Upper lobe of left lung (tissue), 6 donors: ENCODE measurements around the gene SPATA17. TPM values are rescaled to one million over a fixed set of nuclear protein-coding genes. Genes with fewer than 3 reads are reported as not detected.

ENCODE experiments used
- ATAC-seq, 2 donors: fragments of 200-7000 bp; cut with Tn5 transposase; one replicate each; pipeline ENCODE4 v1.9.1; 2022; ENCODE audit warnings: mild to moderate bottlenecking in 2 of 2, moderate library complexity in 2 of 2; ENCODE audit not compliant: low FRiP score in 2 of 2
- DNase-seq, 2 donors: peaks; one replicate each; pipeline ENCODE4 v3.0.0-alpha.2; 2019 to 2020
- H3K27ac ChIP-seq, 4 donors: fragments of 200-600 bp; sonication (generic); one replicate each; pipeline ENCODE4 v1.5.1; 2016 to 2019
- H3K27me3 ChIP-seq, 4 donors: fragments of 200-600 bp; sonication (generic); one replicate each; pipeline ENCODE4 v1.5.1; 2017 to 2019
- H3K36me3 ChIP-seq, 4 donors: fragments of 200-600 bp; sonication (generic); one replicate each; pipeline ENCODE4 v1.5.1; 2016 to 2019
- H3K4me1 ChIP-seq, 4 donors: fragments of 200-600 bp; sonication (generic); one replicate each; pipeline ENCODE4 v1.5.1; 2018 to 2019
- H3K4me3 ChIP-seq, 4 donors: fragments of 200-600 bp; sonication (generic); one replicate each; pipeline ENCODE4 v1.5.1; 2017 to 2019; ENCODE audit warnings: mild to moderate bottlenecking in 2 of 4, moderate library complexity in 1 of 4
- H3K9me3 ChIP-seq, 4 donors: fragments of 200-600 bp; sonication (generic); one replicate each; pipeline ENCODE4 v1.5.1; 2018 to 2019
- EP300 ChIP-seq, 4 donors: sonication (generic); formaldehyde crosslinking; IDR thresholded peaks; one replicate each; pipeline ENCODE4 v1.5.1; 2017; ENCODE audit warnings: antibody characterized with exemption in 4 of 4, control low read depth in 2 of 4
- POLR2A ChIP-seq, 4 donors: fragments of 450-650 bp; IDR thresholded peaks; one replicate each; pipeline ENCODE4 v1.5.1; 2016 to 2017; ENCODE audit warnings: antibody characterized with exemption in 4 of 4, mild to moderate bottlenecking in 2 of 4
- POLR2AphosphoS5 ChIP-seq, 2 donors: sonication (generic); formaldehyde crosslinking; IDR thresholded peaks; one replicate each; pipeline ENCODE4 v1.5.1; 2017; ENCODE audit warnings: antibody characterized with exemption in 2 of 2
- WGBS, 2 donors: methylation state at CpG; one replicate each; pipeline ENCODE4 v1.1.5; 2017 to 2018; 5-methylcytosine and 5-hydroxymethylcytosine counted together
- total RNA-seq, 6 donors: library from RNA; depleted of rRNA in 4 of 6; stranded (reverse); fragments of >200 nt in 4 of 6; gene quantifications; one replicate each; pipeline versions ENCODE4 v1.1.0 to v1.2.1, GENCODE V29; 2016 to 2021
- TF ChIP-seq, protein P1 (sequence below), 6 experiments: fragments of 450-650 bp in 4 of 6; fragments of 200-600 bp in 2 of 6; sonication (generic) in 2 of 6; IDR thresholded peaks; one replicate each; pipeline ENCODE4 v1.5.1; 2016 to 2019; ENCODE audit warnings: antibody characterized with exemption in 6 of 6
- donor health status: DM: no; HTN: no; CAD: no; lungs with moderate emphysema.
- donor health status: DM: no; HTN: yes; CAD: no; lungs with severe emphysema.

The SPATA17 gene
- total RNA-seq, 6 donors from 2014 or later = 0.63 to 17.0 (median 1.6) TPM

GRCh38 chr1:217781056-217781455 lies 149.9 kb downstream of the SPATA17 start:
- ATAC-seq (no peak), DNase-seq (no peak)
- TF ChIP-seq POLR2A (IDR thresholded peaks at IDR 0.05) (no peak), POLR2AphosphoS5 (IDR thresholded peaks at IDR 0.05) (no peak), EP300 (IDR thresholded peaks at IDR 0.05) (no peak)
- TF ChIP-seq, protein P1, sequence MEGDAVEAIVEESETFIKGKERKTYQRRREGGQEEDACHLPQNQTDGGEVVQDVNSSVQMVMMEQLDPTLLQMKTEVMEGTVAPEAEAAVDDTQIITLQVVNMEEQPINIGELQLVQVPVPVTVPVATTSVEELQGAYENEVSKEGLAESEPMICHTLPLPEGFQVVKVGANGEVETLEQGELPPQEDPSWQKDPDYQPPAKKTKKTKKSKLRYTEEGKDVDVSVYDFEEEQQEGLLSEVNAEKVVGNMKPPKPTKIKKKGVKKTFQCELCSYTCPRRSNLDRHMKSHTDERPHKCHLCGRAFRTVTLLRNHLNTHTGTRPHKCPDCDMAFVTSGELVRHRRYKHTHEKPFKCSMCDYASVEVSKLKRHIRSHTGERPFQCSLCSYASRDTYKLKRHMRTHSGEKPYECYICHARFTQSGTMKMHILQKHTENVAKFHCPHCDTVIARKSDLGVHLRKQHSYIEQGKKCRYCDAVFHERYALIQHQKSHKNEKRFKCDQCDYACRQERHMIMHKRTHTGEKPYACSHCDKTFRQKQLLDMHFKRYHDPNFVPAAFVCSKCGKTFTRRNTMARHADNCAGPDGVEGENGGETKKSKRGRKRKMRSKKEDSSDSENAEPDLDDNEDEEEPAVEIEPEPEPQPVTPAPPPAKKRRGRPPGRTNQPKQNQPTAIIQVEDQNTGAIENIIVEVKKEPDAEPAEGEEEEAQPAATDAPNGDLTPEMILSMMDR (IDR thresholded peaks at IDR 0.05) = no peak
- H3K4me1 ChIP-seq = no peaks in the 10 kb centered on the region
- WGBS, 2 donors = 72 to 82% methylated on average over 4 of the region's 4 CpGs
- H3K36me3 ChIP-seq = no peaks in the 10 kb centered on the region
- no peaks in the 10 kb centered on the region for H3K27me3 ChIP-seq
- H3K27ac ChIP-seq = no peak overlapping the region
- no peaks in the 10 kb centered on the region for H3K9me3 ChIP-seq
- H3K4me3 ChIP-seq = no peak overlapping the region

- Histone ChIP-seq H3K9me3 (no peaks in the 10 kb centered on the region), H3K27ac (no peak overlapping the region), H3K4me1 (no peaks in the 10 kb centered on the region), H3K4me3 (no peak overlapping the region), H3K36me3 (no peaks in the 10 kb centered on the region), H3K27me3 (no peaks in the 10 kb centered on the region)
- TF ChIP-seq, protein P1 (IDR thresholded peaks at IDR 0.05) = no peak
- TF ChIP-seq EP300 (IDR thresholded peaks at IDR 0.05) (no peak), POLR2AphosphoS5 (IDR thresholded peaks at IDR 0.05) (no peak), POLR2A (IDR thresholded peaks at IDR 0.05) (no peak)
- ATAC-seq (no peak), DNase-seq (no peak)
- 91 to 94% methylated on average over 2 of the region's 2 CpGs for WGBS, 2 donors
Observed at GRCh38 chr1:217791091-217791490, 159.9 kb downstream of the SPATA17 start.

GRCh38 chr1:217805792-217806191 lies 174.6 kb downstream of the SPATA17 start:
- no peak for DNase-seq
- Histone ChIP-seq H3K36me3 (no peaks in the 10 kb centered on the region), H3K4me1 (no peaks in the 10 kb centered on the region), H3K4me3 (no peak overlapping the region), H3K9me3 (peaks cover 0 to 3% (median 0%) of the 10 kb centered on the region in 4 donors), H3K27me3 (no peaks in the 10 kb centered on the region), H3K27ac (no peak overlapping the region)
- 68 to 80% methylated on average over 1 of the region's 1 CpG for WGBS, 2 donors
- no peak for ATAC-seq
- TF ChIP-seq POLR2A (IDR thresholded peaks at IDR 0.05) (no peak), EP300 (IDR thresholded peaks at IDR 0.05) (no peak), POLR2AphosphoS5 (IDR thresholded peaks at IDR 0.05) (no peak)
- TF ChIP-seq, protein P1 (IDR thresholded peaks at IDR 0.05) = no peak

- TF ChIP-seq POLR2A (IDR thresholded peaks at IDR 0.05) (no peak), EP300 (IDR thresholded peaks at IDR 0.05) (no peak), POLR2AphosphoS5 (IDR thresholded peaks at IDR 0.05) (no peak)
- TF ChIP-seq, protein P1 (IDR thresholded peaks at IDR 0.05) = no peak
- no peak overlapping the region for H3K27ac ChIP-seq
Observed at GRCh38 chr1:217812175-217812574, 181.0 kb downstream of the SPATA17 start.

DNA sequence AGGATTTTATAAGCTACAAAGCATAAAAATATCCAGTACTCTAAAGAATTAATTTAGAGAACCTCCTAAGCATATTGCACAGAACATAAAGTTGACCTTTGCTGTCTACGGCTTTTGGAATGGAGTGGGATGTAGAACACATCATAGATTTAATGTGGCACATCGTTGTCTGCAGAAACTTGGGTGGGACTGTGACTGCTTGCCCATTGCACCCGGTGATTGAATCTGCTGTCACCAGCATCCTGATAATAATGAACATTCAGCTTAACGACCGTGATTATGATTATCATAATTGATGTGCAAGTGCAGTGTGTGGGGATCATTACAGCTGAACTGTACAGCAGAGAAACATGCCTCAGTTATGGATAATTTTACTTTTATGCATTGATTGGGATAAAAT lies 181.9 kb downstream of the SPATA17 start:
- TF ChIP-seq, protein P1 (IDR thresholded peaks at IDR 0.05) = no peak
- TF ChIP-seq POLR2A (IDR thresholded peaks at IDR 0.05) (no peak), EP300 (IDR thresholded peaks at IDR 0.05) (no peak), POLR2AphosphoS5 (IDR thresholded peaks at IDR 0.05) (no peak)
- no peaks in the 10 kb centered on the region for H3K27me3 ChIP-seq
- peaks cover 0 to 7% (median 0%) of the 10 kb centered on the region in 4 donors for H3K9me3 ChIP-seq

More at GRCh38 chr1:217812175-217812574, 181.0 kb downstream of the SPATA17 start:
- no peaks in the 10 kb centered on the region for H3K4me1 ChIP-seq
- no peaks in the 10 kb centered on the region for H3K36me3 ChIP-seq
- peaks cover 0 to 2% (median 0%) of the 10 kb centered on the region in 4 donors for H3K9me3 ChIP-seq
- H3K27me3 ChIP-seq = no peaks in the 10 kb centered on the region
- no peak overlapping the region for H3K4me3 ChIP-seq
- ATAC-seq (no peak), DNase-seq (no peak)
- 88 to 93% methylated on average over 2 of the region's 2 CpGs for WGBS, 2 donors

More for the DNA sequence above, 181.9 kb downstream of the SPATA17 start:
- Histone ChIP-seq H3K4me3 (no peak overlapping the region), H3K27ac (no peak overlapping the region), H3K4me1 (no peaks in the 10 kb centered on the region), H3K36me3 (no peaks in the 10 kb centered on the region)
- 70 to 77% methylated on average over 5 of the region's 5 CpGs for WGBS, 2 donors
- ATAC-seq = no peak
- DNase-seq = no peak
